Erythroblast (primary cell): ENCODE results near the gene DPYSL5.

ENCODE experiments used
- GATA1 ChIP-seq: IDR thresholded peaks from 2 replicates; pipeline ENCODE4 v1.6.1; 2011; ENCODE audit warnings: low read depth, mild to moderate bottlenecking, control low read depth, low read length, moderate library complexity
- POLR2A ChIP-seq: IDR thresholded peaks from 2 replicates; pipeline ENCODE4 v1.6.1; 2011; ENCODE audit warnings: mild to moderate bottlenecking, low read length

GRCh38 chr2:26907416-26907815 is 59.5 kb downstream of the DPYSL5 start:
- TF ChIP-seq POLR2A (no peak), GATA1 (no peak)
